ENCODE measurements around the gene COX7A2. TPM values are rescaled to one million over a fixed set of nuclear protein-coding genes. Genes with fewer than 3 reads are reported as not detected.
A peak's percentile ranks its signal among the peaks of the same experiment; 100 is the strongest.

The COX7A2 gene, protein sequence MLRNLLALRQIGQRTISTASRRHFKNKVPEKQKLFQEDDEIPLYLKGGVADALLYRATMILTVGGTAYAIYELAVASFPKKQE
- 100 to 1,000 TPM in 3 of 4 donors, 10 to 100 TPM in 1; 94.9 to 246 (median 192) TPM for total RNA-seq

DNA sequence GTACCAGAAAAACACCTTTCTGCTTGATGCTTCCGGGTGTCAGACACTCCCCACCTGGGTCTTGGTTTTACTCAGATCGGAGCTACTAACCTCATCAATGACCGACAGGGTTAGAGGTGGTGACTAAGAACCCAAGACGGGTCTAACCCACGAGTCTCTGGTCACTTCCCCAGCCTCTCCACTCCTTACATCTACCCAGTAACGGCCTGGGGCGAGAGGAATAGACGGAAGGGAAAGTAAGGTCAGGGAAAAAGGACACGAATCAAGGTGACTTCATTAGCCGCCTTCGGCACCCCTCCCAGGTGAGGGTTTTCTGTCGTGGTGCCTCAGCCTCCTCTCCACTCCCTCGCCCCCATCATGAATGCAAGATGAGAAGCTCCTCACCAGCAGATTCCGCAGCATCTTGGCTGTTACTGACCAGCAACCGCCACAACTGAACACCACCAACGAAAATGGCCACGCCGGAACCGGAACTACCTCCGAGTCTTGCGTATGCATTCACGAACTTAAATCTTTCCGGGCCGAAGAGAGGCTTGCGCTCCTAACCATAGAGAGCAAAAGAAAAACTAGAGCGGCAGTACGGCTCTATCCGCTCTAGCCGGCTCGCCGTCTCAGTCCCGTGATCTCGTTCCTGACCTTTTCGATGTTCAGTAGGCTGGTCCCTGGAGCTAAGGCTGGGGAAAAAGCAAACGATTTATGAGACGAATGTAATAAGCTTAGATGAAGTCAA lies at the start of gene COX7A2:
Gene COX7A2, minus strand, starts transcription at position 469 of the 730 bp plus-strand sequence. Its CDS starts 67 bp downstream, at position 402.
- H3K4me3 ChIP-seq = peak within 1 kb of the TSS; percentile 59 to 84 (median 77)
- TF ChIP-seq POLR2A (IDR thresholded peaks at IDR 0.05) = peak; percentile 68 to 78
- TF ChIP-seq, protein P1, sequence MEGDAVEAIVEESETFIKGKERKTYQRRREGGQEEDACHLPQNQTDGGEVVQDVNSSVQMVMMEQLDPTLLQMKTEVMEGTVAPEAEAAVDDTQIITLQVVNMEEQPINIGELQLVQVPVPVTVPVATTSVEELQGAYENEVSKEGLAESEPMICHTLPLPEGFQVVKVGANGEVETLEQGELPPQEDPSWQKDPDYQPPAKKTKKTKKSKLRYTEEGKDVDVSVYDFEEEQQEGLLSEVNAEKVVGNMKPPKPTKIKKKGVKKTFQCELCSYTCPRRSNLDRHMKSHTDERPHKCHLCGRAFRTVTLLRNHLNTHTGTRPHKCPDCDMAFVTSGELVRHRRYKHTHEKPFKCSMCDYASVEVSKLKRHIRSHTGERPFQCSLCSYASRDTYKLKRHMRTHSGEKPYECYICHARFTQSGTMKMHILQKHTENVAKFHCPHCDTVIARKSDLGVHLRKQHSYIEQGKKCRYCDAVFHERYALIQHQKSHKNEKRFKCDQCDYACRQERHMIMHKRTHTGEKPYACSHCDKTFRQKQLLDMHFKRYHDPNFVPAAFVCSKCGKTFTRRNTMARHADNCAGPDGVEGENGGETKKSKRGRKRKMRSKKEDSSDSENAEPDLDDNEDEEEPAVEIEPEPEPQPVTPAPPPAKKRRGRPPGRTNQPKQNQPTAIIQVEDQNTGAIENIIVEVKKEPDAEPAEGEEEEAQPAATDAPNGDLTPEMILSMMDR (IDR thresholded peaks at IDR 0.05) = no peak
- no peaks in the 10 kb centered on the region for H3K9me3 ChIP-seq
- peaks cover 0 to 22% (median 0%) of the 10 kb centered on the region in 3 donors for H3K36me3 ChIP-seq
- peaks cover 0 to 28% (median 0%) of the 10 kb centered on the region in 4 donors for H3K4me1 ChIP-seq
- H3K27me3 ChIP-seq = no peaks in the 10 kb centered on the region
- H3K27ac ChIP-seq = peak within 1 kb of the TSS; percentile 82 to 96 (median 92)
- peak; percentile 88 to 96 (median 90) for DNase-seq

DNA sequence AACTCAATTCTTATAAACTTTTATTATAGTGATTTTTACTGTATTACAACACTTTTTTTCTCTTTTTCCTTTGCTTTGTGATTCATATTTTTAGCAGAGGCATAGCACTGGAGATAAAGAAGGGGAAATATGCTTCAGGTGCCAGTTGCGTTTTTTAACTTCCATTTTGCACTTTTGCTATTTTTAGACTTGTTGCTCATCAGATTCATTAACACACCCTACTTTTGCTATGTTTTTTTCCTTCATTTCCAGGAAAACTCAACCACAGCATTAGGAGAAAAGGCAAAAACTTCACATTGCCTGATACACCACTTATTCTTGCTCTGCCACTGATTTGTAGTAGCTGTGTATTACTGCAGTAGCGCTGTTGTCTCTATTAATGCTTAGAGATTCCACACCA lies 49.0 kb upstream of the COX7A2 start:
- no peak overlapping the region for H3K4me3 ChIP-seq
- H3K9me3 ChIP-seq = no peaks in the 10 kb centered on the region
- no peaks in the 10 kb centered on the region for H3K4me1 ChIP-seq
- no peaks in the 10 kb centered on the region for H3K36me3 ChIP-seq
- TF ChIP-seq POLR2A (IDR thresholded peaks at IDR 0.05) = no peak
- H3K27me3 ChIP-seq = no peaks in the 10 kb centered on the region
- no peak overlapping the region for H3K27ac ChIP-seq
- DNase-seq = no peak

DNA sequence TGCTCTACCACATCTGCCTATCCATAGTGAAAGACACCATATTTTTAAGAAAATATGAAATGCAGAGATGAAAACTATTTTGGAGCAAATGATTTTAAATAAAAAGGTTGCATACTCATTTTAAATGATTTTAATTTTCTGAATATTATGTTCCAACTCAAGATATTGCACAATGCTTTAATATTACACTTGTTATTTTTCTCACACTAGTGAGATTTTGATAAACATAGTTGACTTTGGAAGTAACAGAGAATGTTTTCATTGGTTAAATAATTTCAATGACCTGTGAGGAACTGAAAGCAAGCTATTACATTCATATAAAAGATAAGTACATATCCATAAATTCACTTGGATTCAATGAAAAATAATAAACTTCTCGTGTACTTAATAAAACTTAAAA lies 48.1 kb upstream of the COX7A2 start:
- Histone ChIP-seq H3K36me3 (no peaks in the 10 kb centered on the region), H3K4me3 (no peak overlapping the region), H3K27me3 (no peaks in the 10 kb centered on the region), H3K4me1 (no peaks in the 10 kb centered on the region), H3K27ac (no peak overlapping the region), H3K9me3 (no peaks in the 10 kb centered on the region)
- DNase-seq = no peak
- TF ChIP-seq, protein P1 (IDR thresholded peaks at IDR 0.05) = no peak
- TF ChIP-seq POLR2A (IDR thresholded peaks at IDR 0.05) = no peak

DNA sequence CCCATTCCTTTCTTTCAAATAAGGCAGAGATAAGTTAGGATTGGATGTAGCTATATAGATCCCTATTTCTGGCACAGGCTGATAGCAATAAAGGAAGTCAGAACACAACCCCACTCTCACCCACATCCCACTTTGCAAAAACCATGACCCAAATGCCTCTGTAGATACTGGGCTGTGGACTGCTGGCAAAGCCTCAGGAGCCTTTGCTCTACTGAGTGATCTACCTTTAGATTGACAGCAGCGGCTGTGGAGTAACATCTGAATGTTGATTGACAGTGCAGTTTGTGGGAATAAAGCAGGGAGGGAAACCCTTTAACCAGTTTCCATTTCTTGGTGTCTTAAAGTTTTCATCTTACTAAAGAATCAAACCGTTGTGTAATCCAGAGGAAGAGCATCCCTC lies 47.7 kb upstream of the COX7A2 start:
- no peaks in the 10 kb centered on the region for H3K4me1 ChIP-seq
- H3K9me3 ChIP-seq = no peaks in the 10 kb centered on the region
- H3K27ac ChIP-seq = no peak overlapping the region

DNA sequence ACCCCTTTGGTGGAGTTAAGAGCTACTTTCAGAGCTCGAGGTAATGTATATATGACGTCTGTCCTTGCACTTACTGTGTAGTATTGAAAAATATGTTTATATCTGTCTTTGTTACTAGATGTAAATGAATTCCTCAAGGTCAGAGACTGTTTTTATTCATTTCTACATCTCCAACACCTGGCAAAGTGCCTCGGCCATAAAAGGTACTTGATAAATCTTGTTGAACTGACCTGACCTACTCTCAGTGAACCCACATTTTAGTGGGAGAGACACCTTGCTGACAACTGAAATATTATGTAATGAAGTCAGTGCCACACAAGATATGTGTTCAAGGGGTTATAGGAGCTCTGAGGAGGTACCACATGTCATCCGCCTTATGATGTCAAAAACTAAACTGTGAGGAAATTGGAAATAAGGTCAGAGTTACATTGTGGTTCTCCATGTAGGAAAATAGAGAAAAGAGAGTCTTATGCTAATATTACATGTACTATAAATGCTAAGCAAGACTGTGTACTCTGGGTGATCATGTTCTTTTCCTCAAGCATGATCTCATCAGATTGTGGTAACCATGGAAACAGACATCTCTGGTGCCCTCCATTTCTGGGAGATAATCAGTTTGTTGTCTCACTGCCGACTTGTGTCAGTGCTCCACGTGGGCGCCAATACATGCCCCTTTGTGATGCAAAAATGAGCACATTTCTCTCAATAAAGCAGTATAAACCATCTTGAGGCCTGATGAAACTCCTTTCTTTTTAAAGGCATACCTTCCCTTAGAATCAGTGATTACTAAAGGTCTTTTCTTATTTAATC lies 46.7 kb upstream of the COX7A2 start:
- no peak for DNase-seq
- H3K4me3 ChIP-seq = no peak overlapping the region
- H3K4me1 ChIP-seq = peaks cover 0 to 4% (median 0%) of the 10 kb centered on the region in 4 donors
- TF ChIP-seq, protein P1 (IDR thresholded peaks at IDR 0.05) = no peak
- TF ChIP-seq POLR2A (IDR thresholded peaks at IDR 0.05) = no peak
- no peaks in the 10 kb centered on the region for H3K36me3 ChIP-seq
- H3K27ac ChIP-seq = no peak overlapping the region
- no peaks in the 10 kb centered on the region for H3K9me3 ChIP-seq
- H3K27me3 ChIP-seq = no peaks in the 10 kb centered on the region

More for the DNA sequence above, 47.7 kb upstream of the COX7A2 start:
- no peak for TF ChIP-seq POLR2A (IDR thresholded peaks at IDR 0.05)
- TF ChIP-seq, protein P1 (IDR thresholded peaks at IDR 0.05) = no peak
- Histone ChIP-seq H3K36me3 (no peaks in the 10 kb centered on the region), H3K4me3 (no peak overlapping the region), H3K27me3 (no peaks in the 10 kb centered on the region)
- no peak for DNase-seq

DNA sequence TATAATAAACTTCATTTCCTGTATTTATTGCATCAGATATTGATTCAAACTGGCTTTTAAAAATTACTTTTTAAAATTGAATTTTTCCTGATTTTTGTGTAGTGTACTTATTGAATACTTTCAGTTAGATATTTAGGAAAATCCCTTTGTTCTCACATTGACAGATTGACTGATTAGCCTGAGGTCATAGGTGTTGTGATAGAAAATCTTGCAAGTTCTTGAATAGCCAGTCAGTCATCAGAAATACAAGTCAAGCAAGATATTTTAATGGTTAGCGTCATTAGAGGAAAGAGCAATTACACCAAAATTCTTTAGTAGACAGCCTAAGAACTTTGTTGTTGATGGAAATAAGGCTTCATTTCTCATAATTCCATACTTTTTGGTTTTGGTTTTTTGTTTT lies 44.4 kb upstream of the COX7A2 start:
- H3K27ac ChIP-seq = no peak overlapping the region
- no peak for DNase-seq
- no peaks in the 10 kb centered on the region for H3K27me3 ChIP-seq
- peaks cover 0 to 9% (median 0%) of the 10 kb centered on the region in 4 donors for H3K4me1 ChIP-seq
- no peak overlapping the region for H3K4me3 ChIP-seq
- H3K9me3 ChIP-seq = no peaks in the 10 kb centered on the region
- H3K36me3 ChIP-seq = no peaks in the 10 kb centered on the region
- TF ChIP-seq POLR2A (IDR thresholded peaks at IDR 0.05) = no peak
- TF ChIP-seq, protein P1 (IDR thresholded peaks at IDR 0.05) = no peak
